Calu3 (cell line): Measurements from ENCODE around the gene MYO7A. TPM values are rescaled to one million over a fixed set of nuclear protein-coding genes. Genes with fewer than 3 reads are reported as not detected.

Experiments
- BruUV-seq: library from RNA; stranded (reverse); fragments of 400-500 nt; replicated peaks from 2 replicates; lab custom pipeline; 2021; lab: Mats Ljungman, UMichigan
- CTCF ChIA-PET: fragments of 300-600 bp; sonication (Branson Sonifier 250); formaldehyde crosslinking; loops from one replicate; lab custom pipeline; 2022; ENCODE audit warnings: antibody characterized with exemption; lab: Charles Lee
- DNase-seq: peaks from one replicate; pipeline ENCODE4 v3.0.0; 2022
- H3K27ac Mint-ChIP-seq: one replicate; pipeline ENCODE4 v1.8.0; 2022; ENCODE audit warnings: mixed read lengths; ENCODE audit not compliant: unreplicated experiment
- H3K27me3 Mint-ChIP-seq: one replicate; pipeline ENCODE4 v1.8.0; 2022; ENCODE audit warnings: mixed read lengths; ENCODE audit not compliant: unreplicated experiment
- H3K36me3 Mint-ChIP-seq: one replicate; pipeline ENCODE4 v1.8.0; 2022; ENCODE audit warnings: mild to moderate bottlenecking, moderate library complexity, mixed read lengths; ENCODE audit not compliant: insufficient read depth, unreplicated experiment
- H3K4me1 Mint-ChIP-seq: one replicate; pipeline ENCODE4 v1.8.0; 2022; ENCODE audit warnings: mild to moderate bottlenecking, low read depth, mixed read lengths; ENCODE audit not compliant: unreplicated experiment
- H3K4me3 Mint-ChIP-seq: one replicate; pipeline ENCODE4 v1.8.0; 2022; ENCODE audit warnings: mild to moderate bottlenecking, low read depth, moderate library complexity, mixed read lengths; ENCODE audit not compliant: unreplicated experiment
- H3K9me3 Mint-ChIP-seq: one replicate; pipeline ENCODE4 v1.8.0; 2022; ENCODE audit warnings: low read depth, mixed read lengths; ENCODE audit not compliant: unreplicated experiment
- intact Hi-C: fragments of 100-400 bp; cut with micrococcal nuclease; formaldehyde crosslinking; loops from one replicate; pipeline ENCODE4 v1.10.0; 2022; ENCODE audit not compliant: unreplicated experiment
- total RNA-seq: library from RNA; stranded (reverse); gene quantifications from 2 replicates; pipeline ENCODE4 v1.2.3, GENCODE V29; 2022
- TF ChIP-seq, protein P1 (sequence below): fragments of 200-600 bp; IDR thresholded peaks from one replicate; pipeline ENCODE4 v1.8.0; 2022; ENCODE audit warnings: antibody characterized with exemption; ENCODE audit not compliant: unreplicated experiment

MYO7A gene
- total RNA-seq, 1 experiment from 2014 or later = 3.7 TPM

DNA sequence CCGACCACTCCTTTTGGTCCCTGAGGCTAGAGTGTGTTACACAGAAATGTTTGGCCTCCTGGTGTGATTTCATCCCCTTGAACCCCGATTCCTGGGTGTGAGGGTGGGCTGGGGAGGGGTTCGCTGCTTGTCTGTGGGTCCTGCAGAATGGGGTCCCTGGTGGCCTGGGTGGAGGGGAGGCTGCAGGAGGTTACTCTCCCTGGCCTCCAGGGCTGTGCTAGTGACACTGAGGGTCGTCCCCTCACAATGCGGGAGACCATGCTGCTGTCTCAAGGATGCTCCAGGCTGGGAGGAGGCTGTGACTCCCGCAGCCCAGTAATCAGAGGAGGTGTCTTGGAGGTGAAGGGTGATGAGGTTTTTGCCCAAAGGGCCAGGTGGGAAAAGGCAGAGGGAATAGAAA lies 42.4 kb upstream of the MYO7A start:
- BruUV-seq = no TSS peak
- no peaks in the 10 kb centered on the region for H3K9me3 Mint-ChIP-seq
- intact Hi-C loops = no loop called here
- CTCF ChIA-PET = no interaction called here
- TF ChIP-seq, protein P1, sequence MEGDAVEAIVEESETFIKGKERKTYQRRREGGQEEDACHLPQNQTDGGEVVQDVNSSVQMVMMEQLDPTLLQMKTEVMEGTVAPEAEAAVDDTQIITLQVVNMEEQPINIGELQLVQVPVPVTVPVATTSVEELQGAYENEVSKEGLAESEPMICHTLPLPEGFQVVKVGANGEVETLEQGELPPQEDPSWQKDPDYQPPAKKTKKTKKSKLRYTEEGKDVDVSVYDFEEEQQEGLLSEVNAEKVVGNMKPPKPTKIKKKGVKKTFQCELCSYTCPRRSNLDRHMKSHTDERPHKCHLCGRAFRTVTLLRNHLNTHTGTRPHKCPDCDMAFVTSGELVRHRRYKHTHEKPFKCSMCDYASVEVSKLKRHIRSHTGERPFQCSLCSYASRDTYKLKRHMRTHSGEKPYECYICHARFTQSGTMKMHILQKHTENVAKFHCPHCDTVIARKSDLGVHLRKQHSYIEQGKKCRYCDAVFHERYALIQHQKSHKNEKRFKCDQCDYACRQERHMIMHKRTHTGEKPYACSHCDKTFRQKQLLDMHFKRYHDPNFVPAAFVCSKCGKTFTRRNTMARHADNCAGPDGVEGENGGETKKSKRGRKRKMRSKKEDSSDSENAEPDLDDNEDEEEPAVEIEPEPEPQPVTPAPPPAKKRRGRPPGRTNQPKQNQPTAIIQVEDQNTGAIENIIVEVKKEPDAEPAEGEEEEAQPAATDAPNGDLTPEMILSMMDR = no peak
- H3K4me1 Mint-ChIP-seq = peaks cover 66% of the 10 kb centered on the region
- peaks cover 13% of the 10 kb centered on the region for H3K36me3 Mint-ChIP-seq
- DNase-seq = no peak
- peak overlapping the region; percentile 38 for H3K27ac Mint-ChIP-seq
- H3K4me3 Mint-ChIP-seq = no peak overlapping the region
- no peaks in the 10 kb centered on the region for H3K27me3 Mint-ChIP-seq

DNA sequence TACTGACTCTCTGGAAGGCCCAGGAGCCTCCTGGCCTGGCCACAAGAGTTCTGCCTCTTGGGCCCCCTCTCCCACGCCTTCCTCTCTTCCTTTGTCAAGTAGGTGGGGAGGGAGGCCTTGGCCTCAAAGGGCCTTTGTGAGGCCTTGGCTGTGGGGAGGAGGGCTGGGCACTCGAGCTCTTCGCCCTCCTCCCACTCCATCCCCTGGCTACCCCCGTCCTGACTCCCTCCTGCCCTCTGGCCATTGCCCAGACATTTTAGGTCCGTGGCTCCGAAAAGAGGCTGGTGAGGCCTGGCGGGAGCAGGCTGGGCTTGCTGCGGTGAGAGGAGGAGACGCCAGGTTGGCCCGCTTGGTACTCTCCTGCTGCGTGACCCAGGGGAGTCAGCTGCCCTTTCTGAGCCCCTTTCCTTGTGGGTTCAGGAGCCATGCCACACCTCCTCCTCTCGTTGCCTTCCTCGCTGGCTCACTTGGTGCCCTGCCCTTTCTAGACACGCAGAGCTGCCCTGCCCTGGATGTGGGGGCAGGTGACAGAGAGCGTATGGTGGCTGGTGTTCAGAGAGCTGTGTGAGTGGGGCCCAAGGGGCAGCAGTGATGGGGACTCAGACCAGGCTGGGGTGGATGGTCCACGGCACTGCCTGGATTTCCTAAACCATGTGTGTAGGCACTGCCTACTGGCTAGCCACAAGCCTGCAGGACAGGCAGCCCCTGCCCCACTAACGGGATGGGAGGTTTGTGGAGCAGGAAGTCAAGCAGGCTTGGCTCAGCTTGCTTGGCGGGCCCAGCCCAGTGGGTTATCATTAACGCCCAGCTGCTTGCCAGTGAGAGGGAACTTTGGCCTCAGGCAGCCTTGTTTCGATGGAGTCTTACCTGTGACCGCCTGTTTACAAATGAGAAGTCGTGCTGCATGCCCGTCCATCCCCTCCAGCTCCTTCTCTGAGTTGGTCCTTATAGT lies 41.2 kb upstream of the MYO7A start:
- Mint-ChIP-seq H3K9me3 (no peaks in the 10 kb centered on the region), H3K27ac (peak overlapping the region; percentile 54), H3K4me1 (peaks cover 70% of the 10 kb centered on the region), H3K27me3 (no peaks in the 10 kb centered on the region), H3K36me3 (peaks cover 13% of the 10 kb centered on the region), H3K4me3 (peak overlapping the region; percentile 37)
- CTCF ChIA-PET = interaction anchor here (0.6 to 1.7 kb wide), 6 partner anchors 11 to 1607 kb away, joined by 3 to 9 read pairs (median 4); partner anchors contain the start of gene CAPN5
- DNase-seq = peak; percentile 56
- no TSS peak for BruUV-seq
- intact Hi-C loops = no loop called here
- TF ChIP-seq, protein P1 = no peak

DNA sequence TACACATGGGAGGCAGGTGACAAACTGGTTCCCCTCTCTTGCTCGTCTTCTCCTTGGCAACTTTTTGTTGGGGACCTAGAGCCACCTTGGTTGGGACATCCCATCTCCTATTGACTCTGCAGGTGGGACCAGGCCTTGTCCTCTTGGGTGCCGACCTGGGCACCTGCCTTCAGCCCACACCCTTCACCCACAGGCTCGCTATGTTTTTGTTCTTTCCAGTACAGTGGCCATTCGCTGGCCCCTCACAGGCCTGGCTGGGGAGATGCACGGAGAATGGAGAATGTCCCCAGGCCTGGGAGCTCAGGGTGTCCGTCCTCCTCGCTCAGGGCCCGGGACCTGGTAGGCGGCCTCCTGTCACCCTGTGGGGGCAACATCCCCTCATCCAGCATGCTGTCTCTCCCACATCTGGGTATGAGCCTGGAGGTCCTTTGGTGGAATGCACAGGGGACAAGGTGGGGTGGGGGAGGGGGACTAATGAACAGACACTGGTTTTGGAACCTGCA lies 40.3 kb upstream of the MYO7A start:
- intact Hi-C loops = loop anchor here (2.0 kb wide), 1 partner anchor 13 kb away; no protein-coding TSS in a partner anchor
- no peak overlapping the region for H3K4me3 Mint-ChIP-seq
- CTCF ChIA-PET = interaction anchor here (1.6 to 1.7 kb wide), 2 partner anchors 14 to 40 kb away, joined by 5 to 9 read pairs; no protein-coding TSS in a partner anchor
- H3K27ac Mint-ChIP-seq = no peak overlapping the region
- no peaks in the 10 kb centered on the region for H3K9me3 Mint-ChIP-seq
- H3K27me3 Mint-ChIP-seq = no peaks in the 10 kb centered on the region
- no TSS peak for BruUV-seq
- DNase-seq = no peak
- H3K36me3 Mint-ChIP-seq = peaks cover 13% of the 10 kb centered on the region
- TF ChIP-seq, protein P1 = no peak
- peaks cover 60% of the 10 kb centered on the region for H3K4me1 Mint-ChIP-seq

DNA sequence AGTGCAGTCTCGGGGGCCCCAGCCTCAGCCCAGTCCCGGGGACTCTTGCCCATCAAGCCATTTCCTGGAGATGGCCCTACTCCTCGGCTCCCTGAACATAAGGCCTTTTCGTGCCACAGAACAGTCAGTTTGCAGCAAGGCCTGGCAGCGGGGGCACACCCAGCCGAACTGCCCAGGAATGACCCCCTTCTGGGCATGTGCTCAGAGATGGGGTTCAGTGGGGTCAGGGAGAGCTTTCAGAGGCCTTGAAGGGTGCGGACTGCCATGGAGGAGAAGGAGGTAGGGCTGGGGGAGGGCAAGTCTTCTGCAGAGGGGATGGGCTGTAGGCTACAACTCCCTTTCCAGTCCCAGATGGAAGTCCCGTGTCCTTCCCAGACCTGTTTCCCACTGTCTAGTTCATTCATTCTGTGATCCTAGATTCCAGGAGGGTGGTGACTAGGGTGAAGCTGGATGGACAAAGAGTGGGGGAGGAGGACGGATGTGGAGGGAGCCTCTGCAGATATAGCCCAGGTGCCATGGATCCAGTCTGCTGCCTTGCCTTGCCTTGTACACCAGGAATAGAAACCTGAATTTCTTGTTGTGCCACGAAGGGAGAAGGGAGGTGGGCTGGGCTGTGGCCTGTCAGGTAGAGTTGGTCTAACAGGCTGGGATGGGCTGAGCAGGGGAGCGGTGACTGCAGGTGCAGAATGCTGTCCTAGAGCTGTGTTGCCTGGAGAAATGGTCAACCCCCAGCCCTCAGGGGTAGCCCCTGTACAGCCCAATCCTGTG lies 39.6 kb upstream of the MYO7A start:
- H3K4me1 Mint-ChIP-seq = peaks cover 60% of the 10 kb centered on the region
- H3K9me3 Mint-ChIP-seq = no peaks in the 10 kb centered on the region
- CTCF ChIA-PET = interaction anchor here (1.2 to 4.0 kb wide), 3 partner anchors 15 to 26 kb away, joined by 4 to 71 read pairs (median 9); no protein-coding TSS in a partner anchor
- no peak overlapping the region for H3K4me3 Mint-ChIP-seq
- BruUV-seq = no TSS peak
- peak overlapping the region; percentile 70 for H3K27ac Mint-ChIP-seq
- TF ChIP-seq, protein P1 = no peak
- peak; percentile 78 for DNase-seq
- no peaks in the 10 kb centered on the region for H3K27me3 Mint-ChIP-seq
- intact Hi-C loops = loop anchor here (2.0 kb wide), 1 partner anchor 14 kb away; no protein-coding TSS in a partner anchor
- H3K36me3 Mint-ChIP-seq = peaks cover 13% of the 10 kb centered on the region
